GM23338 (cell line): ENCODE data around the gene PTGIS. TPM values are rescaled to one million over a fixed set of nuclear protein-coding genes. Genes with fewer than 3 reads are reported as not detected.

Experiments used
- ATAC-seq: fragments of 200-7000 bp; cut with Tn5 transposase; 3 replicates; pipeline ENCODE4 v1.9.1; 2020
- DNase-seq: peaks from one replicate; pipeline ENCODE4 v3.0.0-alpha.2; 2015; ENCODE audit warnings: low spot score
- H2AFZ ChIP-seq: fragments of 200-600 bp; sonication (generic); 2 replicates; pipeline ENCODE4 v1.8.0; 2016; ENCODE audit warnings: antibody characterized with exemption, mild to moderate bottlenecking, moderate library complexity
- H3F3A ChIP-seq: fragments of 200-600 bp; sonication (generic); replicated peaks from 2 replicates; pipeline ENCODE4 v1.8.0; 2017; ENCODE audit warnings: antibody characterized with exemption, mixed run types, low read depth
- H3K27ac ChIP-seq: fragments of 200-600 bp; sonication (generic); 2 replicates; pipeline ENCODE4 v1.6.1; 2016; ENCODE audit warnings: low read depth
- H3K27me3 ChIP-seq: fragments of 200-600 bp; sonication (generic); 2 replicates; pipeline ENCODE4 v1.8.0; 2016; ENCODE audit warnings: mild to moderate bottlenecking, mixed run types, moderate library complexity; ENCODE audit not compliant: insufficient read depth
- H3K36me3 ChIP-seq: fragments of 200-600 bp; sonication (generic); 2 replicates; pipeline ENCODE4 v1.8.0; 2016; ENCODE audit warnings: mild to moderate bottlenecking; ENCODE audit not compliant: insufficient read depth
- H3K4me1 ChIP-seq: fragments of 200-600 bp; sonication (generic); 2 replicates; pipeline ENCODE4 v1.8.0; 2016; ENCODE audit warnings: mild to moderate bottlenecking, moderate library complexity; ENCODE audit not compliant: insufficient read depth
- H3K4me2 ChIP-seq: fragments of 200-600 bp; sonication (generic); 2 replicates; pipeline ENCODE4 v1.7.1; 2017; ENCODE audit warnings: mixed run types
- H3K4me3 ChIP-seq: fragments of 200-600 bp; sonication (generic); 2 replicates; pipeline ENCODE4 v1.6.1; 2016; ENCODE audit warnings: mixed run types
- H3K79me2 ChIP-seq: fragments of 200-600 bp; sonication (generic); replicated peaks from 2 replicates; pipeline ENCODE4 v1.8.0; 2017; ENCODE audit warnings: mild to moderate bottlenecking; ENCODE audit not compliant: insufficient read depth
- H3K9me2 ChIP-seq: fragments of 200-600 bp; sonication (generic); 2 replicates; pipeline ENCODE4 v1.8.0; 2017; ENCODE audit not compliant: insufficient read depth
- H4K20me1 ChIP-seq: fragments of 200-600 bp; sonication (generic); replicated peaks from 2 replicates; pipeline ENCODE4 v1.8.0; 2017; ENCODE audit warnings: mild to moderate bottlenecking; ENCODE audit not compliant: insufficient read depth
- H3K27ac Mint-ChIP-seq: 2 replicates; pipeline ENCODE4 v1.8.0; 2020; ENCODE audit warnings: inconsistent platforms, mild to moderate bottlenecking, moderate library complexity, mixed read lengths
- H3K27me3 Mint-ChIP-seq: 3 replicates; pipeline ENCODE4 v1.8.0; 2022; ENCODE audit warnings: low read depth, mild to moderate bottlenecking, moderate library complexity, mixed read lengths, inconsistent platforms; ENCODE audit not compliant: insufficient read depth, poor library complexity
- H3K36me3 Mint-ChIP-seq: 3 replicates; pipeline ENCODE4 v1.8.0; 2021; ENCODE audit warnings: low read depth, mild to moderate bottlenecking, inconsistent platforms, moderate library complexity, mixed read lengths
- H3K4me1 Mint-ChIP-seq: 3 replicates; pipeline ENCODE4 v1.8.0; 2020; ENCODE audit warnings: mild to moderate bottlenecking, inconsistent platforms, mixed read lengths
- H3K4me3 Mint-ChIP-seq: 3 replicates; pipeline ENCODE4 v1.8.0; 2021; ENCODE audit warnings: moderate library complexity, mild to moderate bottlenecking, inconsistent platforms, mixed read lengths
- H3K9me3 Mint-ChIP-seq: 3 replicates; pipeline ENCODE4 v1.8.0; 2020; ENCODE audit warnings: moderate library complexity, mild to moderate bottlenecking, inconsistent platforms, mixed read lengths
- CTCF ChIP-seq, 2 experiments: fragments of 200-600 bp in 1 of 2; sonication (generic) in 1 of 2; conservative IDR thresholded peaks; 2 replicates each; pipeline versions ENCODE4 v1.5.1 to v1.6.1; 2016 to 2017; ENCODE audit warnings: antibody characterized with exemption in 2 of 2, low read depth in 2 of 2, mild to moderate bottlenecking in 2 of 2, moderate library complexity in 1 of 2
- EZH2 ChIP-seq: fragments of 200-600 bp; sonication (generic); IDR thresholded peaks from one replicate; pipeline ENCODE4 v1.8.0; 2017; ENCODE audit warnings: antibody characterized with exemption, mild to moderate bottlenecking, low read depth; ENCODE audit not compliant: unreplicated experiment
- EZH2phosphoT487 ChIP-seq: fragments of 200-600 bp; sonication (generic); IDR thresholded peaks from one replicate; pipeline ENCODE4 v1.8.1; 2018; ENCODE audit warnings: antibody characterized with exemption; ENCODE audit not compliant: unreplicated experiment
- JUNB ChIP-seq: IDR thresholded peaks from one replicate; pipeline ENCODE4 v1.6.1; 2016; ENCODE audit warnings: antibody characterized with exemption; ENCODE audit not compliant: unreplicated experiment
- NANOG ChIP-seq: IDR thresholded peaks from 2 replicates; pipeline ENCODE4 v1.6.1; 2016; ENCODE audit warnings: antibody characterized with exemption, borderline replicate concordance
- REST ChIP-seq: IDR thresholded peaks from one replicate; pipeline ENCODE4 v1.6.1; 2018; ENCODE audit warnings: antibody characterized with exemption; ENCODE audit not compliant: unreplicated experiment
- ZNF114 ChIP-seq: fragments of 250-450 bp; sonication (Bioruptor Pico); IDR thresholded peaks from 2 replicates; pipeline ENCODE4 v1.5.0; 2020; ENCODE audit warnings: mild to moderate bottlenecking, moderate library complexity
- ZNF462 ChIP-seq: fragments of 250-450 bp; sonication (Bioruptor Pico); IDR thresholded peaks from 2 replicates; pipeline ENCODE4 v1.5.0; 2020; ENCODE audit warnings: mild to moderate bottlenecking, moderate library complexity
- polyA plus RNA-seq: library from polyadenylated mRNA; unstranded; fragments of >200 nt; fragmentation: Nextera tagmentation; extraction: Ambion mirVana; gene quantifications from 2 replicates; pipeline ENCODE4 v1.2.1, GENCODE V29; 2016
- total RNA-seq: library from RNA; depleted of rRNA; stranded (reverse); fragments of >200 nt; shearing (Covaris generic); gene quantifications from 2 replicates; pipeline ENCODE4 v1.2.3, GENCODE V29; 2014

Gene PTGIS
- total and polyA plus RNA-seq, 2 experiments from 2014 or later: 6.6 to 28.7 TPM

- TF ChIP-seq ZNF462 (CRISPR knock-in tag): no peak
- no peak for TF ChIP-seq EZH2phosphoT487
- TF ChIP-seq CTCF (conservative IDR thresholded peaks at IDR 0.05; ENCODE audit: low read depth in 2 of 2): no peak
- TF ChIP-seq EZH2: no peak
- TF ChIP-seq JUNB: no peak
Observed at GRCh38 chr20:49457444-49457843, 110.5 kb downstream of the PTGIS start (continued).

- Histone ChIP-seq H3K4me3 (no peak overlapping the region), H3K79me2 (no peaks in the 10 kb centered on the region), H3K36me3 (no peaks in the 10 kb centered on the region), H3K4me2 (no peak overlapping the region), H3K27ac (no peak overlapping the region), H2AFZ (no peak overlapping the region), H3K9me2 (no peaks in the 10 kb centered on the region), H3F3A (no peaks in the 10 kb centered on the region), H3K4me1 (no peaks in the 10 kb centered on the region), H3K27me3 (no peaks in the 10 kb centered on the region), H4K20me1 (no peaks in the 10 kb centered on the region)
- H3K27me3 Mint-ChIP-seq: peaks cover 6% of the 10 kb centered on the region
- H3K36me3 Mint-ChIP-seq: no peaks in the 10 kb centered on the region
- ATAC-seq: no peak
- H3K4me1 Mint-ChIP-seq: no peaks in the 10 kb centered on the region; the same call in 2 of the 3 replicates
- H3K9me3 Mint-ChIP-seq: no peaks in the 10 kb centered on the region
- TF ChIP-seq NANOG: no peak
- TF ChIP-seq ZNF114 (CRISPR knock-in tag): no peak
- TF ChIP-seq CTCF (conservative IDR thresholded peaks at IDR 0.05; ENCODE audit: low read depth in 2 of 2): no peak
- TF ChIP-seq REST: no peak
- no peak overlapping the region for H3K4me3 Mint-ChIP-seq
- DNase-seq: no peak
- no peak overlapping the region for H3K27ac Mint-ChIP-seq
Observed at GRCh38 chr20:49456646-49457045, 111.3 kb downstream of the PTGIS start.
